Suprapubic skin (tissue), 4 donors: ENCODE measurements around the gene SEC14L2. TPM values are rescaled to one million over a fixed set of nuclear protein-coding genes. Genes with fewer than 3 reads are reported as not detected.

Source experiments
- DNase-seq, 2 donors: peaks; one replicate each; pipeline ENCODE4 v3.0.0-alpha.2; 2019; ENCODE audit warnings: low spot score in 2 of 2
- H3K27ac ChIP-seq: fragments of 200-600 bp; sonication (generic); one replicate; pipeline ENCODE4 v1.5.1; 2019
- H3K27me3 ChIP-seq: fragments of 200-600 bp; sonication (generic); one replicate; pipeline ENCODE4 v1.5.1; 2019
- H3K36me3 ChIP-seq: fragments of 200-600 bp; sonication (generic); one replicate; pipeline ENCODE4 v1.5.1; 2019
- H3K4me1 ChIP-seq: fragments of 200-600 bp; sonication (generic); one replicate; pipeline ENCODE4 v1.5.1; 2019
- H3K4me3 ChIP-seq: fragments of 200-600 bp; sonication (generic); one replicate; pipeline ENCODE4 v1.5.1; 2019; ENCODE audit warnings: mild to moderate bottlenecking
- H3K9me3 ChIP-seq: fragments of 200-600 bp; sonication (generic); one replicate; pipeline ENCODE4 v1.5.1; 2019
- EP300 ChIP-seq: sonication (generic); formaldehyde crosslinking; IDR thresholded peaks from one replicate; pipeline ENCODE4 v1.6.1; 2017; ENCODE audit warnings: antibody characterized with exemption
- POLR2A ChIP-seq, 2 donors: fragments of 450-650 bp; IDR thresholded peaks; one replicate each; pipeline ENCODE4 v1.6.1; 2017; ENCODE audit warnings: antibody characterized with exemption in 2 of 2, mild to moderate bottlenecking in 2 of 2, moderate library complexity in 2 of 2
- POLR2AphosphoS5 ChIP-seq, 3 donors: sonication (generic); formaldehyde crosslinking; IDR thresholded peaks; one replicate each; pipeline ENCODE4 v1.6.1; 2017; ENCODE audit warnings: antibody characterized with exemption in 3 of 3
- WGBS: methylation state at CpG from one replicate; pipeline ENCODE4 v1.1.5; 2018; 5-methylcytosine and 5-hydroxymethylcytosine counted together
- total RNA-seq, 4 donors: library from RNA; depleted of rRNA; stranded (reverse); fragments of >200 nt; gene quantifications; one replicate each; pipeline ENCODE4 v1.1.0, GENCODE V29; 2016
- TF ChIP-seq, protein P1 (sequence below), 2 donors: fragments of 200-600 bp in 1 of 2; fragments of 450-650 bp in 1 of 2; sonication (generic) in 1 of 2; IDR thresholded peaks; one replicate each; pipeline ENCODE4 v1.5.1; 2016 to 2019; ENCODE audit warnings: antibody characterized with exemption in 2 of 2, mild to moderate bottlenecking in 1 of 2, moderate library complexity in 1 of 2

SEC14L2 gene
- total RNA-seq, 4 donors from 2014 or later, result 8.9 to 19.9 (median 13.5) TPM

DNA sequence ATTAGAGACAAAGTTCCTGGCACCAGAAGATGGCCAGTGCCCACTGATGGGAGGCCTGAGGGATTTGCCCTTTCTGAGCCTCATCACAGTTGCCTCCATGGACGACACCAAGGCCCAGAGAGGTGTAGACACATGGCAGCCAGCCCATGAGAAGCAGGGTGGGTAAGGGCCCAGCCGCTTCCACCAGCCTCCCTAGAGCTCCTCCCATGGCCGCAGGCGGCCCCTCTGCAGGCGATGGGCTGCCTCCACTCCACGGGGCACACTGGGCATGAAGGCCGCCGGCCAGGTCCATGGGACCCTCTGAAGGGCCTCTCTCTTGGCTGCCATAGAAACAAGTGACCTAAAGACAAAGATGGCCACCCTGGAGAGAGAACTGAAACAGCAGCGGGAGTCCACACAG lies 25.5 kb upstream of the SEC14L2 start:
- no peak for DNase-seq
- 84% methylated on average over 5 of the region's 9 CpGs for WGBS

DNA sequence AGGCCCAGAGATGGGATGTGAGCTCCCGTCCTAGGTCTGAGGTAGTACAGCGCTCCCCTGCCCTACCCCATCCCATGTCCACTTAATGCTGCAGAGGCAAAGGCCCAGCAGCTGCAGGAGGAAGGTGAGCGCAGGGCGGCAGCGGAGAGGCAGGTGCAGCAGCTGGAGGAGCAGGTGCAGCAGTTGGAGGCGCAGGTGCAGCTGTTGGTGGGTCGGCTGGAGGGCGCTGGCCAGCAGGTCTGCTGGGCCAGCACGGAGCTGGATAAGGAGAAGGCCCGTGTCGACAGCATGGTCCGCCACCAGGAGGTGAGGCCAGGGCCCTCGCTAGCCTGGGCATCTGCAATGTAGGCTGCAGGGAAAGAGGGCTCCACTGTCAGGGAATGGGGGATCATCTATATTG lies 24.8 kb upstream of the SEC14L2 start:
- no peak overlapping the region for H3K27ac ChIP-seq
- peaks cover 5% of the 10 kb centered on the region for H3K36me3 ChIP-seq
- H3K4me1 ChIP-seq, result no peaks in the 10 kb centered on the region
- no peak for DNase-seq
- WGBS, result 74% methylated on average over 11 of the region's 13 CpGs
- TF ChIP-seq POLR2AphosphoS5 (IDR thresholded peaks at IDR 0.05), result no peak
- no peak for TF ChIP-seq EP300
- TF ChIP-seq, protein P1, sequence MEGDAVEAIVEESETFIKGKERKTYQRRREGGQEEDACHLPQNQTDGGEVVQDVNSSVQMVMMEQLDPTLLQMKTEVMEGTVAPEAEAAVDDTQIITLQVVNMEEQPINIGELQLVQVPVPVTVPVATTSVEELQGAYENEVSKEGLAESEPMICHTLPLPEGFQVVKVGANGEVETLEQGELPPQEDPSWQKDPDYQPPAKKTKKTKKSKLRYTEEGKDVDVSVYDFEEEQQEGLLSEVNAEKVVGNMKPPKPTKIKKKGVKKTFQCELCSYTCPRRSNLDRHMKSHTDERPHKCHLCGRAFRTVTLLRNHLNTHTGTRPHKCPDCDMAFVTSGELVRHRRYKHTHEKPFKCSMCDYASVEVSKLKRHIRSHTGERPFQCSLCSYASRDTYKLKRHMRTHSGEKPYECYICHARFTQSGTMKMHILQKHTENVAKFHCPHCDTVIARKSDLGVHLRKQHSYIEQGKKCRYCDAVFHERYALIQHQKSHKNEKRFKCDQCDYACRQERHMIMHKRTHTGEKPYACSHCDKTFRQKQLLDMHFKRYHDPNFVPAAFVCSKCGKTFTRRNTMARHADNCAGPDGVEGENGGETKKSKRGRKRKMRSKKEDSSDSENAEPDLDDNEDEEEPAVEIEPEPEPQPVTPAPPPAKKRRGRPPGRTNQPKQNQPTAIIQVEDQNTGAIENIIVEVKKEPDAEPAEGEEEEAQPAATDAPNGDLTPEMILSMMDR (IDR thresholded peaks at IDR 0.05), result no peak
- TF ChIP-seq POLR2A (IDR thresholded peaks at IDR 0.05), result no peak
- H3K4me3 ChIP-seq, result no peak overlapping the region
- no peaks in the 10 kb centered on the region for H3K27me3 ChIP-seq
- no peaks in the 10 kb centered on the region for H3K9me3 ChIP-seq

More for the DNA sequence above, 25.5 kb upstream of the SEC14L2 start:
- Histone ChIP-seq H3K4me1 (no peaks in the 10 kb centered on the region), H3K9me3 (no peaks in the 10 kb centered on the region), H3K27ac (no peak overlapping the region), H3K27me3 (no peaks in the 10 kb centered on the region), H3K36me3 (no peaks in the 10 kb centered on the region), H3K4me3 (no peak overlapping the region)
- TF ChIP-seq, protein P1 (IDR thresholded peaks at IDR 0.05), result no peak
- TF ChIP-seq EP300, result no peak
- TF ChIP-seq POLR2AphosphoS5 (IDR thresholded peaks at IDR 0.05), result no peak
- no peak for TF ChIP-seq POLR2A (IDR thresholded peaks at IDR 0.05)

DNA sequence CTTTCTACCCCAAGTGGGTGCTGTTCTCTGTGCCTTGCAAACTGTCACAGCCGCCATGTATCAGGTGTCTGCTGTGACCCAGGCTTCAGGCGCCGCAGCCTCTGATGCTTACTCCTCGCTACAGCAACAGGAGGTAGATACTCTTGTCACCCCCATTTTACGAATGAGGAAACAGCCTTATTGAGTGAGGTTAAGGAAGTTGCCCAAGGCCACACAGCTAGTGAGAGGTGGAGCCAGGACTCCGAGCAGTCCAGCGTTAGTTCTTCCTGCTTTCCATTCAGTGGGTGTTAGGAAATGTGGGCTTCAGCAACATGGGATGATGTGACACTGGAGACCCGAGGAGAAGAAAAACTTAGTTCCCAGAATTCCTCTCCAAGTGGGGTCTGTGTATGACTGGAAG lies 23.9 kb upstream of the SEC14L2 start:
- H3K4me3 ChIP-seq, result no peak overlapping the region
- peaks cover 14% of the 10 kb centered on the region for H3K36me3 ChIP-seq
- H3K9me3 ChIP-seq, result no peaks in the 10 kb centered on the region
- DNase-seq, result no peak
- TF ChIP-seq POLR2A (IDR thresholded peaks at IDR 0.05), result no peak
- TF ChIP-seq, protein P1 (IDR thresholded peaks at IDR 0.05), result no peak
- no peak for TF ChIP-seq EP300
- TF ChIP-seq POLR2AphosphoS5 (IDR thresholded peaks at IDR 0.05), result no peak
- no peaks in the 10 kb centered on the region for H3K4me1 ChIP-seq
- 76% methylated on average over 7 of the region's 8 CpGs for WGBS
- no peak overlapping the region for H3K27ac ChIP-seq
- no peaks in the 10 kb centered on the region for H3K27me3 ChIP-seq

DNA sequence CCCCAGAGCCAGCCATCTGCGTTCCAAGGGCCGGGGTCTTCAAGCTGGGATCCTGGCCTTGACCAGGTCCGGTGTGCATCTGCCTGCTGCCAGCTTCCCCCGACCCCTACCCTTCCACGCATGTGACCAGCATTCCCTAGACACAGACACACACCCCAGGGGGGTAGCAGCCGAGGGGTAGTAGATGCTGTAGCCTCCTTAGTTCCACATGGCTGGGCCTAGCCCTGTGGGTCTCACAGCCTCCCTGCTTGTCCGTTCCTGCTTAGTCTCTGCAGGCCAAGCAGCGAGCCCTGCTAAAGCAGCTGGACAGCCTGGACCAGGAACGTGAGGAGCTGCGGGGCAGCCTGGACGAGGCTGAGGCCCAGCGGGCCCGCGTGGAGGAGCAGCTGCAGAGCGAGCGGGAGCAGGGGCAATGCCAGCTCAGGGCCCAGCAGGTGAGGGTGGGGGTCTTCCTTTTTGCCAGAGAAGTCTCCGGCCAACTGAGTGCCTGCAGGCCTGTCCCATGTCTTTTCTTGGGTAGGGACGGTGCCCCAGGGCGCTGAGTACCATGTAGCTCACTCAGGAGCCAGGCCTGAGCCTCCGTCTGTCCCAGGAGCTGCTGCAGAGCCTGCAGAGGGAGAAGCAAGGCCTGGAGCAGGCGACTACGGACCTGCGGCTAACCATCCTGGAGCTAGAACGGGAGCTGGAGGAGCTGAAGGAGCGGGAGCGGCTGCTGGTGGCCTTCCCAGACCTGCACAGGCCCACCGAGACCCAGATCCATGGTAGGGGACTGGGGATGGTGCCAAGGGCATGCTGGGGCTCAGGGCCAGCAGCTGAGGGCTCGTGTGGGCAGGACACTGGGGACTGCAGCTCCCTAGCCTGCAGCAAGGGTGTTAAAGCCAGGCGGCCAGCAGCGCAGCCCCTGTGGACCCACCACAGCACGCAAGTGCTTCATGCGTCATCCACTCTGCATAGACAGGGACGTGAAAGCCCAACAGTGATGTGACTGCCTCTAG lies 23.2 kb upstream of the SEC14L2 start:
- TF ChIP-seq POLR2AphosphoS5 (IDR thresholded peaks at IDR 0.05) (no peak), EP300 (no peak), POLR2A (IDR thresholded peaks at IDR 0.05) (no peak)
- TF ChIP-seq, protein P1 (IDR thresholded peaks at IDR 0.05), result no peak
- Histone ChIP-seq H3K4me3 (no peak overlapping the region), H3K9me3 (no peaks in the 10 kb centered on the region), H3K36me3 (peaks cover 16% of the 10 kb centered on the region), H3K27ac (no peak overlapping the region), H3K27me3 (no peaks in the 10 kb centered on the region), H3K4me1 (no peaks in the 10 kb centered on the region)
- no peak for DNase-seq
- 91% methylated on average over 21 of the region's 33 CpGs for WGBS

DNA sequence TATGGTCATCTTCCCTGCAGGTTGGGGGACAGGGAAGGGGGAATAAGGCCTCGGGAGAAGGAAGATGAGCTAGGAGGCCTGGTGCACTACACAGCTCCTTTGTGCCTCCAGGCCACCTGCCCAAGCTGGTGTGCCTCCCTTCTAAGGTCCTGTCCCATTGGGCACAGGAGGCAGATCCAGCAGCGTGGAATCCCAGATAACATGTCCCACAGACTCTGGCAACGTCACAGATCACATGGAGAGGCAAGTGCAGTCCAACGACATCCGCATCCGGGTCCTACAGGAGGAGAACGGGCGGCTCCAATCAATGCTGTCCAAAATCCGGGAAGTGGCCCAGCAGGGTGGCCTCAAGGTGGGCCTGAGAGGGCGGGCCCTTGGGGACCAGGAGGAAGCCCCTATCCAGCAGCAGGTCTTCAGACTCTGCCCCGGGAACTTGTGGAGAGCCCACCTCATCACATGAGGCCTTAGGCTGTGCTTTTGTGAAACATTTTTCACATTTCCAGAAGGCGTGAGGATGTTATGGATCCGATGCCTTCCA lies 21.4 kb upstream of the SEC14L2 start:
- no peak for DNase-seq
- Histone ChIP-seq H3K27me3 (no peaks in the 10 kb centered on the region), H3K9me3 (no peaks in the 10 kb centered on the region), H3K4me1 (no peaks in the 10 kb centered on the region), H3K27ac (no peak overlapping the region), H3K4me3 (no peak overlapping the region), H3K36me3 (peaks cover 27% of the 10 kb centered on the region)
- WGBS, result 92% methylated on average over 11 of the region's 13 CpGs
- TF ChIP-seq POLR2AphosphoS5 (IDR thresholded peaks at IDR 0.05), result no peak
- no peak for TF ChIP-seq POLR2A (IDR thresholded peaks at IDR 0.05)
- TF ChIP-seq EP300, result no peak
- TF ChIP-seq, protein P1 (IDR thresholded peaks at IDR 0.05), result no peak
